ENCODE measurements around the gene GUCY1A2. TPM values are rescaled to one million over a fixed set of nuclear protein-coding genes. Genes with fewer than 3 reads are reported as not detected.

Gene GUCY1A2
- polyA plus RNA-seq, 3 donors, result not detected

DNA sequence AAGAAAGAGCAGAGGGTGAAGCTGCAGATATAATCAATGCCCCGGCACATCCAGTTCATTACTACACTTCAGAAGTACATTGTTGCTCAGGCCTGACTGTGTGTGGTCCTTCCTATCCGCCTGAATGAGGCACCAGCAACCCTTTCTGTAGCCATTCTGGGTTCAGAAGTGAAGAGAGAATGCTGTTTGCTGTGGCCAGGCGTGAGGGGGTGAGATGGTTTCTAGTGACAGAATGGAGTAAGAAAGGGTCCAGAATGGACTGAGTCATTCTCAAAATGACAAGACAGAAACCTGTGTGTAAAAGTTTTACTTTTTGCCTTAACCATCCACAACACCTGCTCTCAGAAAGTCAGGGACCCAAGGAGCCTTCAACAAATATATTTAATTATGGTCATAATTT is 334.8 kb downstream of the GUCY1A2 start:
- H3K27ac Mint-ChIP-seq, result no peak overlapping the region
- TF ChIP-seq, protein P1, sequence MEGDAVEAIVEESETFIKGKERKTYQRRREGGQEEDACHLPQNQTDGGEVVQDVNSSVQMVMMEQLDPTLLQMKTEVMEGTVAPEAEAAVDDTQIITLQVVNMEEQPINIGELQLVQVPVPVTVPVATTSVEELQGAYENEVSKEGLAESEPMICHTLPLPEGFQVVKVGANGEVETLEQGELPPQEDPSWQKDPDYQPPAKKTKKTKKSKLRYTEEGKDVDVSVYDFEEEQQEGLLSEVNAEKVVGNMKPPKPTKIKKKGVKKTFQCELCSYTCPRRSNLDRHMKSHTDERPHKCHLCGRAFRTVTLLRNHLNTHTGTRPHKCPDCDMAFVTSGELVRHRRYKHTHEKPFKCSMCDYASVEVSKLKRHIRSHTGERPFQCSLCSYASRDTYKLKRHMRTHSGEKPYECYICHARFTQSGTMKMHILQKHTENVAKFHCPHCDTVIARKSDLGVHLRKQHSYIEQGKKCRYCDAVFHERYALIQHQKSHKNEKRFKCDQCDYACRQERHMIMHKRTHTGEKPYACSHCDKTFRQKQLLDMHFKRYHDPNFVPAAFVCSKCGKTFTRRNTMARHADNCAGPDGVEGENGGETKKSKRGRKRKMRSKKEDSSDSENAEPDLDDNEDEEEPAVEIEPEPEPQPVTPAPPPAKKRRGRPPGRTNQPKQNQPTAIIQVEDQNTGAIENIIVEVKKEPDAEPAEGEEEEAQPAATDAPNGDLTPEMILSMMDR (IDR thresholded peaks at IDR 0.05), result no peak
- intact Hi-C loops (cut with micrococcal nuclease), result no loop called here

DNA sequence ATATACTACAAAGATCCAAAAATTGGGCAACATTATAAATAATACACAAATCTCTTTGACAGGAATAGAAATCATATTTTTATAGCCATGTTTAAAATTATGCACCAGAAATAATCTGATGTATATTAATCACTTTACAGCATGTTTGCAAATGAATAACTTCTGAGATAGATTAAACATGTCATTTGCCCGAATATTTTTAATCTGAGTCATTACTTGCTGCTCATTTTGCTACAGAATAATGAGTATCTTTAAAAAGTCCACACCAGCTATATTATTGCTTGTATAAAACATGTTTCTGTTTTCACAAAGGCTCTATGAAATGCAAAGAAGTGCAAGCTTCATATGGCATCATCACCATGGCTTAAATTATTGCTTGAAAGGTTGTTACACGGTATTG is 336.8 kb downstream of the GUCY1A2 start:
- H3K27me3 ChIP-seq (ENCODE audit: control insufficient read depth in 2 of 2, insufficient read depth in 2 of 2, low read length in 2 of 2), result no peaks in the 10 kb centered on the region
- Mint-ChIP-seq H3K36me3 (no peaks in the 10 kb centered on the region), H3K27ac (no peak overlapping the region), H3K27me3 (ENCODE audit: low read depth in 3 of 3) (no peaks in the 10 kb centered on the region), H3K9me3 (peaks cover 0 to 3% (median 0%) of the 10 kb centered on the region in 7 donors), H3K4me3 (no peak overlapping the region), H3K4me1 (no peaks in the 10 kb centered on the region)
- DNase-seq, result no peak
- no peaks in the 10 kb centered on the region for H3K9me3 ChIP-seq (replicated peaks in 1 of 2; ENCODE audit: control insufficient read depth in 1 of 2, insufficient read depth in 1 of 2, low read length in 2 of 2)
- intact Hi-C loops (cut with micrococcal nuclease), result no loop called here
- H2AFZ ChIP-seq (ENCODE audit: insufficient read depth, low read depth, low read length, poor library complexity, severe bottlenecking), result no peak overlapping the region
- H3K79me2 ChIP-seq (ENCODE audit: insufficient read depth, low read length), result no peaks in the 10 kb centered on the region
- H3K4me2 ChIP-seq (replicated peaks; ENCODE audit: extremely low read depth, low read length, poor library complexity, severe bottlenecking), result no peak overlapping the region
- H3K4me3 ChIP-seq (replicated peaks in 1 of 3; ENCODE audit: low read depth in 2 of 3, low read length in 3 of 3), result no peak overlapping the region
- no peaks in the 10 kb centered on the region for H4K20me1 ChIP-seq (ENCODE audit: insufficient read depth, low read length)
- H3K36me3 ChIP-seq (replicated peaks in 1 of 2; ENCODE audit: control insufficient read depth in 1 of 2, insufficient read depth in 2 of 2, low read length in 2 of 2), result no peaks in the 10 kb centered on the region
- TF ChIP-seq, protein P1 (IDR thresholded peaks at IDR 0.05), result no peak
- no peak overlapping the region for H3K9ac ChIP-seq (ENCODE audit: insufficient read depth, low read length, poor library complexity, severe bottlenecking)
- WGBS (ENCODE audit: insufficient coverage), result no CpG with 5 or more reads among the region's 2 CpGs
- H3K4me1 ChIP-seq (ENCODE audit: control insufficient read depth in 1 of 2, insufficient read depth in 2 of 2, low read length in 2 of 2), result no peaks in the 10 kb centered on the region
- no peak overlapping the region for H3K27ac ChIP-seq (ENCODE audit: low read depth in 1 of 2, low read length in 2 of 2)

More for the DNA sequence above, 334.8 kb downstream of the GUCY1A2 start:
- Mint-ChIP-seq H3K4me3 (no peak overlapping the region), H3K36me3 (no peaks in the 10 kb centered on the region), H3K4me1 (no peaks in the 10 kb centered on the region), H3K27me3 (ENCODE audit: low read depth in 3 of 3) (no peaks in the 10 kb centered on the region), H3K9me3 (peaks cover 0 to 6% (median 0%) of the 10 kb centered on the region in 7 donors)
- no peak overlapping the region for H3K9ac ChIP-seq (ENCODE audit: insufficient read depth, low read length, poor library complexity, severe bottlenecking)
- no peak overlapping the region for H3K4me3 ChIP-seq (replicated peaks in 1 of 3; ENCODE audit: low read depth in 2 of 3, low read length in 3 of 3)
- H3K36me3 ChIP-seq (replicated peaks in 1 of 2; ENCODE audit: control insufficient read depth in 1 of 2, insufficient read depth in 2 of 2, low read length in 2 of 2), result no peaks in the 10 kb centered on the region
- H3K4me1 ChIP-seq (ENCODE audit: control insufficient read depth in 1 of 2, insufficient read depth in 2 of 2, low read length in 2 of 2), result no peaks in the 10 kb centered on the region
- no peak overlapping the region for H3K27ac ChIP-seq (ENCODE audit: low read depth in 1 of 2, low read length in 2 of 2)
- no peaks in the 10 kb centered on the region for H3K27me3 ChIP-seq (ENCODE audit: control insufficient read depth in 2 of 2, insufficient read depth in 2 of 2, low read length in 2 of 2)
- H4K20me1 ChIP-seq (ENCODE audit: insufficient read depth, low read length), result no peaks in the 10 kb centered on the region
- WGBS (ENCODE audit: insufficient coverage), result no CpG with 5 or more reads among the region's 3 CpGs
- no peak overlapping the region for H2AFZ ChIP-seq (ENCODE audit: insufficient read depth, low read depth, low read length, poor library complexity, severe bottlenecking)
- no peak overlapping the region for H3K4me2 ChIP-seq (replicated peaks; ENCODE audit: extremely low read depth, low read length, poor library complexity, severe bottlenecking)
- H3K9me3 ChIP-seq (replicated peaks in 1 of 2; ENCODE audit: control insufficient read depth in 1 of 2, insufficient read depth in 1 of 2, low read length in 2 of 2), result no peaks in the 10 kb centered on the region
- H3K79me2 ChIP-seq (ENCODE audit: insufficient read depth, low read length), result no peaks in the 10 kb centered on the region
- no peak for DNase-seq

Measured in CD14-positive monocyte (primary cell).